GM13976 (cell line): ENCODE data around the gene SLC48A1.

ENCODE experiments used
- DNase-seq: peaks from one replicate; pipeline ENCODE4 v3.0.0; 2012; ENCODE audit warnings: low spot score
- CTCF ChIP-seq: IDR thresholded peaks from 2 replicates; pipeline ENCODE4 v1.5.1; 2012; ENCODE audit warnings: borderline replicate concordance, mild to moderate bottlenecking; ENCODE audit not compliant: insufficient read depth; ENCODE audit errors: extremely low read depth, missing control alignments, control extremely low read depth
- in situ Hi-C: fragments of 300-500 bp; cut with MboI; formaldehyde crosslinking; loops from one replicate; pipeline ENCODE4 v1.12.0; 2022; ENCODE audit warnings: low sequenced_read_pairs, mixed read lengths, inconsistent platforms; ENCODE audit not compliant: unreplicated experiment

Gene SLC48A1

DNA sequence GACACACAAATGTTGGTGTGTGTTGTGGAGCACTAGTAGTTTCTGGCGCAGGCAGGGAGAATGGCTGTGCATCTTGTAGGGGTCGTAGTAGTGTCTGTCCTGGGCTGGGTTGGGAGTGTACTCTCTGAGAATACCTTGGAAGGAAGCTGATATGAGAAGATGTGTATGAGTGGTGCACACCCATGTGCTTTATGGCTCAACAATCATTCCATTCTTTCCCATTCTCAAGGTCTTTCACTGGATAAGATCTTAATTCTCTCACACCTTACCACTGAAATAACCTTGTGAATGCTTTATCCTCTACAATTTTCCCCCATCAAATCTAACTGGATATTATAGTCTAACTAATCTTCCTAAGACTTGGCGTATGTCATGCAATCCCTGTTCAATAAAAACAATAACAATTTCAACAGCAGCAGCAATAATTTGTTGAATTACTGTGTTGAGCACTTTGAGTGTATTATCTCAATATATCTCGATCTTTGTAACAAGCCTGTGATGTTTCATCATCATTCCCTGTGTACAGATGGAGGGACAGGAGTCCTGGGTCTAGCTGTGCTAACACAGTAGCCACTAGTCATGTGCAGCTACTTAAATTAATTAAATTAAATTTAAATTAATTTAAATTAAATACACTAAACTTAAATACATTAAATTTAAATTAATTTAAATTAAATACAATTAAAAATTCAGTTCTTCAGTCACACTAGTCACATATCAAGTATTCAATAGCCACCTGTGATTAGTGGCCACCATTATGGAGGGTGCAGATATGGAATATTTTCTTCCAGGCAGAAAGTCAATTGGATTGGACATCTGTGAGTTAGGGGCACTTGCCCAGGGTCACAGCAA, 3.6 kb upstream of the SLC48A1 start:
- TF ChIP-seq CTCF = no peak
- in situ Hi-C loops = loop anchor here (10.0 kb wide), 1 partner anchor 55 kb away; no protein-coding TSS in a partner anchor
- DNase-seq = no peak

- no peak for DNase-seq
- TF ChIP-seq CTCF = no peak
- in situ Hi-C loops = loop anchor here (10.0 kb wide), 1 partner anchor 55 kb away; no protein-coding TSS in a partner anchor
Measured at GRCh38 chr12:47770086-47770726, 2.8 kb upstream of the SLC48A1 start.

DNA sequence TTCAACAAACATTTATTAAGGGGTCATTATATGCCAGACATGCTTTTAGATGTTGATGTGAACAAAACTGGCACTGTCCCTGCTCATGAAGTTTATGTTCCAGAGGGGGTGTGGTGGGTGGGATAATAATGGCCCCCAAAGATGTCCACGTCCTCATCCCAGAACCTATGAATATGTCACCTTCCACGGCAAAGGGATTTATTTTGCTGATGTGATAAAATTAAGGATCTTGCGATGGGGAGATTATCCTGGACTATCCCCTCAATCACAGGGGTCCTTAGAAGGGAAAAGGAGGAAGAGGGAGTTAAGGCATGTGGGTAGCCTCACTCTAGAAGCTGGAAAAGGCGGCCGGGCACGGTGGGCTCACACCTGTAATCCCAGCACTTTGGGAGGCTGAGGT, 1.7 kb upstream of the SLC48A1 start:
- TF ChIP-seq CTCF = no peak
- DNase-seq = no peak
- in situ Hi-C loops = loop anchor here (10.0 kb wide), 1 partner anchor 57 kb away; no protein-coding TSS in a partner anchor

DNA sequence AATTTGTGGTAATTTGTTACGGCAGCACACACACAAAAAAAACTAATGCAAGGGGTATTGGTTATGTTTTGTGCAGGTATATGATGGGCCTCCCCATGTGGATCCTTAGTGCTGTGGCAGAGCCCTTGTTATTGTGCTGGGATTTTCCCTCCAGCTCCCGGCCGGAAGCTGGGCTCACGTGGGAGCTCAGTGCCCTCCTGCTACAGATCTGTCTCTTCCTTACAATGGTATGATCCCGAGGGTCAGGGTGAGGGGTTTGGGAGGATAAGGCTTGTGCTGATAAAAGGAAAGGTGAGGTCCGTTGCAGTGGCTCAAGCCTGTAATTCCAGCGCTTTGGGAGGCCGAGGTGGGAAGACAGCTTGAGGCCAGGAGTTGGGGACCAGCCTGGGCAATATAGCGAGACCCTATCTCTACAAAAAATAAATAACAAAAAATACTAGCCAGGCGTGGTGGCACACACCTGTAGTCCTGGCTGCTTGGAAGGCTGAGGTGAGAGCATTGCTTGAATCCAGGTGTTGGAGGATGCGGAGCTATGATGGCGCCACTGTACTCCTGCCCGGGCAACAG, 861 bp upstream of the SLC48A1 start:
- in situ Hi-C loops = loop anchor here (10.0 kb wide), 1 partner anchor 57 kb away; no protein-coding TSS in a partner anchor
- no peak for TF ChIP-seq CTCF
- DNase-seq = no peak

DNA sequence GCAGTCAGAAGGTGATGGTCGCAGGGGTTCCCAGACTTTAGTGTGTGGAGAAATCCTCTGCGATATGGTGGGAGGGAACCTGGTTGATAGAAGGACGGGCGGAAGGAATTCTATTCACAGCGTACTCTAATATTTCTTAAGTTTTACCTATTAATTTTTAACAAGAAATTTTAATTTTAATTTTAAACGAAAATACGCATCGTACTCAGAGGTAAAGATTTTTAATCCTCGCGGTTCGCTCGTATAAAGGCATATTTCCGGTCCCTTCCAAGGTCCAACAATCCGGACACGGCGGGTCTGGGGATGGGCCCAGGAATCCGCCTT, 338 bp upstream of the SLC48A1 start:
- DNase-seq = no peak
- no peak for TF ChIP-seq CTCF
- in situ Hi-C loops = loop anchor here (10.0 kb wide), 1 partner anchor 58 kb away; no protein-coding TSS in a partner anchor

DNA sequence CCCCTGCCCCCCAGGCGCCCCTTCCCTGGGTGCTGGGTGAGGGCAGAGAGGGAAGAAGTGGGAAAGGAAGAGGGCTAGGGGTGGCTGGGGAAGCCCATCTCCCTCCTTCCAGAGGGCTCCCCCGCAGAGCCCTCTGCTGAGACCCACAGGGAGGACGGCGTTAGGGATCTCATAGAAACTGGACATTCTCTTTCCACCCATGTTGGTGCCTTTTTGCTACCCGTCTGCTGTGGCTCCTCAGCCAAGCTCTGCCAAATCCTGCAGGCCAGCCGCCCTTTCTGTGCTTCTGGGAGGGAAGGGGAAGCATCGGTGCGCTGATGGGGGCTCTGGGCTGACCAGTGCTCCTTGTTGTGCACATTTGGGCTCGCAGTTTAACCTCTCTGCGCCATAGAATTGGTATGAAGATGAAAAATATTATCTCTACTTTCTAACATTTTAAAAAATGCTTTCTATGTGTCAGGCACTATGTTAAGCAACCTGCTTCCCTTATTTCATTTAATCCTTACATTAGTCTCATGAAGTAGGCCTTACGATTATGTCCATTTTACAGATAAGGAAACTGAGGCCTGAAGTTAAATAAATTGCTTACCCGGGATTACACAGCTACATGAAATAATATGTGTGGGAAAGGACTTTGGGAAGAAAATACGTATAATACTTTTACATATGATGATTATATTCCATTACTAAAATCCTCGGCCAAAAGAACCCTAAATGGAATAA, 981 bp downstream of the SLC48A1 start:
- DNase-seq = no peak
- in situ Hi-C loops = loop anchor here (10.0 kb wide), 1 partner anchor 59 kb away; no protein-coding TSS in a partner anchor
- TF ChIP-seq CTCF = no peak
